SKM-1 treated with dmso at 0.1 percent for 144 hours (cell line): ENCODE measurements around the gene BIK.

ENCODE experiments used
- DNase-seq: peaks from one replicate; lab custom pipeline; 2025; ENCODE audit not compliant: unreplicated experiment; lab: John Stamatoyannopoulos, UW

BIK gene

DNA sequence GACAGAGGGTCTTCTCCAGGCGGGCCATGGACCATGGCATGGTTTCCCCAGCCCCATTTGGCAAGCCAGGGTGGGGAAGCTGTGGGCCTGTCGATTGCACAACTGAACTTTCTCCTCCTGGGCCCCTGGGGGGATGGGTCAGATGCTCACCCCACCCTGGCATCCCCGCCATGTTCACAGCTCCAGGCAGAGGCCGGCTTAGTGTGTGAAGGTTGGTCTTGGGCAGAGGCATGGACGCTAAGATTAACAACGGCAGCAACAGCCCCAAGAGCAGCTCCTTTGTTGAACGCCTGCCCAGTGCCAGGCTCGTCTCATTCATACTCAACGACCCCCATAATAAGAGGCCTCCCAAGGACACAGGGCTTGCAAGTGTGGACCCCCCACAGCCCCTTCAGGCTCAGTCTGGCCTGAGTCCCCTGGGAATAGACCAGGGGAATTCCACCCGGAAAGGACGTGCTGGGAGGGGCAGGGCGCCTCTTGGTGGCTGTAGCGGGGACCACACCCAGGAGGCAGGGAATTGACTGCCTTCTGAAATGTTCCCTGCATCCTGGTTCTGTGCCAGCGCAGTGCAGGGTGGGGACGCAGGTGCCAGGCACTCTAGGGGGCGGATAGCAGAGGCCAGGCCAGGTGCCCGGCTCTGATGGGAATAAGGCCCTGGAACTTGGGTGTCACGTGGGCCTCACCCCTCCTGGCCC lies 49.1 kb downstream of the BIK start:
- DNase-seq = no peak

DNA sequence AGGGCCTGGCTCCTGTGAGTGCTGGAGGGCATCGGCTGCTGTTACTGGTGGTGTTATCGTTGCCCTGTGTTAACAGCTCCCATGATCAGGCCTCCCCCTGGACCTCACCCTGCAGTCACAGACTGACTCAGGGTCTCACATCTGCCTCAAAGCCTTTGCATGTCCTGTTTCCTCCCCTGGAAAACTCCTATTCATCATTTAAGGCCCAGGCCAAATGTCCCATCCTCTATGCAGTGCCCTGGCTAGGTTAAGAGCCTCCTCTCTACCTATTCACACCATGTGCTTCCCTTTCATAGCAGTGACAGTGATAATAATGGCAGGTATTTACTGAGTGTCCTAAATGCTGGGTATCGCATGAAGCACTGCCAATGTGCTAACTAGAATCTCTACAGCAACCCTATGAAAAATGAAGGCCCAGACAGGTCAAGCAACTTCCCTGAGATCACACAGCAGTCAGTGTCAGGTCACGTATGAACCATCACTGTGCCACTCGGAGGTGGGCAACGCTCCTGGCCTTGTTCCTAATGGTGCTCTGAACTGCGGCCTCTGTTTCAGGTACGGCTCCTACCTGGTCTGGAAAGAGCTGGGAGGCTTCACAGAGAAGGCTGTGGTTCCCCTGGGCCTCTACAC lies 50.1 kb downstream of the BIK start:
- DNase-seq = no peak

DNA sequence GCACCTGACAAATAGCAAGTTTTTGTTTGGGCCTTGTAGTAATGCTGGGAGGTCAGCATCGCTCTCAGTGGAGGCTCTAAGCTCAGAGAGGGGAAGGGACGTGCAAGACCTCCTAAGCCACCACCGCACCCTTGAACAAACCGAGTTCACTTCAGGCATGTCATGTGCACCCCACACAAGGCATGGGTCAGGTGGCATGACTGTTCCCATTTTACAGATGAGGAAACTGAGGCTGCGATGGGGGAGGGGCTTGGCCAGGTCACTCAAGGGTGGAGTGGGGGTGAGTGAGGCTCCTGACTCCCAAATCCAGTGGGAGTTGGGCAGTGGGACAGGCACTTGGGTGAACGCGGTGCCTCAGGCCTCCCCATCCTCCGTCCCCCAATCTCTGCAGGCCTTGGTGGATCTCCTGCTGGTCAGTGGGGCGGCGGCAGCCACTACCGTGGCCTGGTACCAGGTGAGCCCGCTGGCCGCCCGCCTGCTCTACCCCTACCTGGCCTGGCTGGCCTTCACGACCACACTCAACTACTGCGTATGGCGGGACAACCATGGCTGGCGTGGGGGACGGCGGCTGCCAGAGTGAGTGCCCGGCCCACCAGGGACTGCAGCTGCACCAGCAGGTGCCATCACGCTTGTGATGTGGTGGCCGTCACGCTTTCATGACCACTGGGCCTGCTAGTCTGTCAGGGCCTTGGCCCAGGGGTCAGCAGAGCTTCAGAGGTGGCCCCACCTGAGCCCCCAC lies 52.0 kb downstream of the BIK start:
- no peak for DNase-seq

DNA sequence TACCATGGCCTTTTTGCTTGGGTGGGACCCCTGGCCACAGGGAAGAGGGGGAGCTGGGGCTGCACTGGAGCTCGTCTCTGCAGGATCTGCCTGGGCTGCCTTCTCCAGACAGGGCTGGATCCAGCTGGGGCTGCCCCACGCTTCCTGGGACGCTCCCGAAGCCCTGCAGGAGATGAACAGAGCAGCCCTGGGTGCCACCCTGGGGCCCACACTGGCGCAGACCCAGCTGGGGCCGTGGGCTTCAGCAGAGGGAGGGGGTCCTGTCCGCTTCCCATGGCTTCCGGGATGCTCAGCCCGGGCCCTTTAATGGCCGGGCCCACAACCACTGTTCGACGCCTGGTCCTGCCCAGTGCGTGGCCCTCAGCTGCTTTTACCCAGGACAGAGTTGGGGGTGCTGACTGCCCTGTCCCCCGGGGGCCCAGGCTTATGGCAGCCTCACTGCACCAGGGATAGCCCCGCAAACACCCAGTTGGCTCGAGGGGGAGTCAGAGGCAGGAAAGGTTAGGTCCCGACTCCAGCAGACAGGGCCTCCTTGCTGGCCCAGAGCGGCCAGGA lies 52.8 kb downstream of the BIK start:
- no peak for DNase-seq

DNA sequence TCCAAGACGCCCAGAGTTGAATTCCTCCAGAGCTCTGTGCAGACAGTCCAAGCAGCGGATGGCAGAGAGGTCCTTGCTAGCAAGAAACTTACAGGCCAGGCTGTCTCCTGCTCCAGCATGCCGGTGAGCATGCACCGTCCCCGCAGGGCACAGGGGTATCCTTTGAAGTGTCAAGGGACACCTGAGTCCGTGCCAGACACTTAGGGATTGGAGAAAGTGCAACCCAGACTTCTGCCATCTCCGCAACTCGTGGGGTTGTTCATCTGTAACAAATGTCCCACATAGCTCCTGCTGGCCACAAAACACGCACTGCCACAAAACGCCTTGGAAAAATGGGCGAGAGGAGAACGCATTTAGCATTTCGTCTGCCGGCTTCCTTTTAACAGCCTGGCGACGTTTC lies 54.1 kb downstream of the BIK start:
- DNase-seq = no peak

DNA sequence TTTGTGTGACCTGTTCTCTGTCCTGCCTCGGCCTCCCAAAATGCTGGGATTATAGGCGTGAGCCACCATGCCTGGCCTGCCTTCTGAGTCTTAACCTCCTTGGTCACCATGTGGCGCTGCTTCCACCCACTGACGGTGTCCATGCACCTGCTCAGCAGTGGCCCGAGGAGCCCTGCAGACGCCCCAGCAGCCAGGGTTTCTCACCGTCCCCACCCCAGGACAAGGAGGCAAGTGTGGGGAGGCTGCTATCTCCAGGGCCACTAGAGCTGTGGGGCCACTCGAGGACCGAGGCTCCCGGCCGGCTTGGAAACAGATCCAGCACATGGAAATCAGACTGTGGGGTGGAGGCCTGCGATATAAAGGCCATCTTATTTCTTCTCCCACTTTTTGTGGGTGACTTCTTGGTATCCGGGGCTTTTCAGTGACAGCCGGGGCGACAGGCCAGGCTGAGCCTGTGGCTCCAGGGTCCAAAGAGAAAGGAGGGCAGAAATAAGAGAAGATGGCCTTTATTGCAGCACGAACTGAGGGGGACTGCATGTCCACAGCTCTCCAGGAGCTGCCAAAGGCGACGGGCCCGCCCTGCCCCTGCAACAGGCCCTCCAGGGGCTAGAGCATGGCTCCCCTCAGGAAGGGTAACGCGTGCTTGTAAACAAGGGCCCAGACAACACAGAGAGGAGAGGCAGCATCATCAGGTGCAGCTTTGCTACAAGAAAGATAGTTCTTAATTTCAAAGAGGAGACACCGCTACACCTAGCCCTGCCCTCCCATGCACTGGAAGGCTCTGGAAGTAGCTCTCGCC lies 55.8 kb downstream of the BIK start:
- no peak for DNase-seq

DNA sequence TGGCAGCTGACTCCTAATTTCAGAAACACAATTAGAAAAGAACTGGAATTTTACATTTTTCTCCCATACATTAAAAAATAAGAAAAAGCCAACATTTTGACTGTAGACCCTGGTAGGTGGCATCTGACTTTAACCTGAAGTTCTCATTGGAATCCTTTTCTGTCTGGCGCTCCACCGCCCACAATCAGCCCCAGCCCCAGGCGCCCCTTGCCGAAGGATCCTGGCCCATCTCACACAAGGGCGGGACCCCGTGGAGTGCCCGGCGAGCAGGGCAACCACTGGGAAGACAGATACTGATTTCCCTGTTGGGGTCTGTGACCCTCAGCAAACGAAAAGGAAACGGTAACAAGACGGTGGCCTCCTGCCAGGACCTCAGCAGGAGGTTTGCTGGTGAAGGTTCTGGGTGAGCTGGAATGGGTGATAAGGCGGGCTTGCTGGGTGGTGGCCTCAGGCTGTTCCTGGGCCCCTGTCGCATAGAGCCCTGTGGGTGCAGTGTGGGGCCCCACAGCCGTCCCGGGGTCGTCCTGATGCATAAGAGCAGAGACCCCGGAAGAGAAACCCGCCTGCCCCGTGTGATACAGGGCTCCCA lies 56.5 kb downstream of the BIK start:
- no peak for DNase-seq

DNA sequence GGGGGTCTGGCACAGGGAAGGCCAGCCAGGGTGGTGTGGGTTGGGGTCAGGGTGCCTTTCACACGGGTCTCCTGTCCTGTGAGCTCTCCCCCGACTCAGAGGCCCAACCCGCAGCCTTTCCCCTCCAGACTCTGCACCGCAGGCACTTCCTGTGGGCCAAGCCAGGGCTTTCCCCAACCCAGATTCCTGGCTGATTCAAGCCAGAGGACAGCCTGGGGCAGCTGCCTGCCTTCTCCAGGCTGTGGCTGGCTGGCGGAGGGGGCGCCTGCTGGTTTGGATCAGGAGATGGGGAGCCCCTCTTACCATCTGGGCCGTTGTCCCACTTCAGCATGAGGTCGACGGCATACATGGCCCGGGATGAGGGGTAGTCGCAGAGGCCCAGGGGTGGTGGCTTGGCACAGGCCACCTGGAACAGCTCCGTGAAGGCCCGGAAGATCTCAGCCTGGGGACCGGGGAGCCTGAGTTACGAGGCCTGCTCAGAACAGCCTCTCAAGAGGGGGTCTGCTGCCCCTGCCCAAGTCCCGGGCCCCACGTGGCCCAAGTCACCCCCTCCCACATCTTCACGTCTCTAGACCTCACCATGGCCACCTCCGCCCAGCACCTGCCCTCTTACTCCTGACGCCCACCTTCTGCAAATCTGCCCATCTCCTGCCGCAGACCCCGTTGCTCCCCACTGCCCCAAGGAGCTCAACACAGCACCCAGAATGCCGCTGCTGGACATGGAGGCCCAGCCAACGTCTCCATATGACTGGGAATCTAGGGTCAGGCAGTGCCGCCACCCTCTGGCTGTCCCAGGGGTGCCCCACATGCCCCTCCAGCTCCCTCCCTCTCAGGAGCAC lies 58.1 kb downstream of the BIK start:
- no peak for DNase-seq

DNA sequence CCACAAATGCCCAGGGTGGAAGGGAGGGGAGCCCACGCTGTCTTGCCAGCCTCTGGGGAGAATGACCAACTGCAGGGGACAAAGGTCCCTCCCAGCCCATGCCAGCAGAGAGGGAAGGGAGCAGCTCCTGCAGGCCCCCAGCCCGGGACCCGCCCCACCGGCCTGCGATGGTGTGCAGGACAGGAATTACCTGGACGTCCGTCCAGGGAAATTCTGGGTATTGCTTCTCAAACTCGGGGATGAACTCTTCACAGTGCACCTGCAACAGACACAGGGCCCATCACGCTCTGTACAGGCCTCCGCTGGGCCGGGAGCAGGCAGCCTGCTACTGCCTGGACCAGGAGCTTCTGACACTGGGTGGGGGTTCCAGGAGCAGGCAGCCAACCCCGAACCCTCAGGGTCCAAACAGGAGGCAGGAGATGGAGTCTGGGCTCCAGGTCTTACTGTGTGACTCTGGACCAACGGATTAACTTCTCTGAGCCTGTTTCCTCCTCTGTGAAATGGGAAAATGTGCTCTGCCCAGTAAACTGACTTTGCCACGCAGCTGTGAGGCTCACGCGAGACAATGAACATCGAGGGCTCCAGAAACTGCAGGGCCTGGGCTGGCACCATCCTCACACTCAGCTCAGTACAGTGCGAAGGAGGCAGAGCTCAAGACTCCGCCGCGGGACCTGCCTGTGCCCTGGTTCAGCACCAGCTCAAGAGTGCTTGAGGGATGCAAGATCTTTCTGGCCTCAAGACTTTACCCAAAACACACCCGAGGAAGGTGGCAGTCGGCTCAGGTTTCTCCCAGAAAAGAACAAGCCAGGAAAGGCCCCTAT lies 59.0 kb downstream of the BIK start:
- no peak for DNase-seq

DNA sequence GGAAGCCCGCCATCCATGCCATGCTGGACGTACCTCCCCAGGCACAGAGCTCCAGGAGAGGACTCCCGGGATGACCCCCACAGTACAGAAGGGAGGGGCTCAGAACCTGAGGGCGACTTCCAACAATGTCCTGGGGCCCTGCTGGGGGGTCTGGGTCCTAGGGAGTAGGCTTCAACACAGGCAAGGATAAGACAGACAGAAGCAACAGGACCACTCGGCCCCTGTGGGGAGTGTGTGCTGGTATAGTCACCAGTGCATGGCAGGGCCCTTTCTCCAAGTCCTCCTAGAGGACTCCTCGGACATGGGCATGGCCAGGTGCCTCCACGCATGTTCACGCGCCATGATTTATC lies 59.6 kb downstream of the BIK start:
- DNase-seq = no peak

DNA sequence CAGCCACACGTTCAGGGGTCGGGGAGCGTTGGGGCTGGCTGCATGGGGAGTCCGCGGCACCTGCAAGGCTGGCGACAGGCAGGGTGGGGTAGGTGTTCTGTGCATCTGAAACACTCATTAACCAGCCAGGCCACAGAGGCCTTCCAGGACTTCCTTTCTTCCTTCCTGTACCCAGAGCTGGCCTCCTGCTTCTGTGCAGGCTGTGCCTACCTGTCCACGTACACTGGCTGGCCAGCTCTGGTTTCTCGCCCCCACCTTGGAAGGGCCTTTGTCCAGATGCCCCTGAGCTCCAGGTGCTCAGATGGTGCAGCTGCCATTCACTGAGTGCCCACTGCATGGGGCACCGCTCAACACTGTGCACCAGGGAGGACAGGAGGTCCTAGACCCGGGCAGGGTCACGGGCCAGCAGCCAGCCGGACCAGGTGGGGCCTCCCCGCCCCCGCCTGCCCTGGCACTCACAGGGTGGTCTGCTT lies 60.5 kb downstream of the BIK start:
- DNase-seq = no peak

DNA sequence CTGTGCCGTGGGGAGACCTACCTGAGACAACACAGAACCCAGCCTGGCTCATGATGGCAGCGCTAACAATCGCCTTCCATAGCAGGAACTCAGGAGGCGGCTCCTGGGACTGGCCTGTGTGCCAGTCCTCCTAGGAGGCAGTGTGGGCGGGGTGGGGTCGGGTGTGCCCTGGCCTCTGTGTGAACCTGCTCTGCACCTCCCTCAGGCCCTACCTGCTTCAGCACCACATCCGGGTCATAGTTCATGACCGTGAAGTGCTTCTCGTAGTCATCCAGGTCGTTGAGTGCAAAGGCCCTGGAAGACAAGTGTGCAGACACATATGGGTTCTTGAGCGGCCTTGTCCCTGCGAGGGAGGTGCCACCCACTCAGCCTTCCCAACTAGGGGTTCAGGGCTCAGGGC lies 61.1 kb downstream of the BIK start:
- DNase-seq = no peak

DNA sequence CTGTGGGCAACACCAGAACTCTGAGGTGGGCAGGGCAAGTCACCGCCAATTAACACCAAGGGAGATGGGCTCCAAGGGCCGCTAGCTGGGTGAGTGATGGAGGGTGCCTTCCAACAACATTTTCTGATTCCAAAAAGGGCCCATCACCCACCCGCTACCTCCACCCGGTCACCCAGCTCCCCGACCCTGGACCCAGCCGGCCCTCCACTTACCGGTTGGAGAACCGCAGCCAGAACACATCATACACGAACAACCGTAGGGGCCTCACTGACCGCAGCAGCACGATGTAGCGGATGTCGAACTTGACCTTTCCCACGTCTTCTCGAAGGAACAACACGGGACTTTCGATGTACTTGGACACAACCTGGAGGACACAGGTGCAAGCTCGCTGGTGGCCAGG lies 61.6 kb downstream of the BIK start:
- no peak for DNase-seq

DNA sequence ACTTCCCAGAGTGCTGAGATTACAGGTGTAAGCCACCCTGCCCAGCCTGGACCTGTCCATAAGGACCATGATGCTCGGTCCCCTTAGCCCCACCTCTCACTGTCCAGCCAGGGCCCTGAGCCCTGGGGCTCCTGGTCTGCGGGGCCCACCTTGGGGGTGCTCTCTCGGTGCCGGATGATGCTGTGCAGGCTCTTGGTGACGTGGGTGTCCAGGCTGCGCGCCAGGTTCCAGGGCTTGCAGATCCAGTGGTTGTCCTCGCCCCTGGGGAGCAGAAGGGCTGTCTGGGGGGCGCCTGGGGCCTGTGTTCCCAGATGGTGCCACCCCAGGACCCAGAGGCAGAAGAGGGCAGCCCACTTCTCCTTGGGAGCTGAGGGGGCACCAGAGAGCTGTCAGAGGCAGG lies 63.0 kb downstream of the BIK start:
- no peak for DNase-seq

DNA sequence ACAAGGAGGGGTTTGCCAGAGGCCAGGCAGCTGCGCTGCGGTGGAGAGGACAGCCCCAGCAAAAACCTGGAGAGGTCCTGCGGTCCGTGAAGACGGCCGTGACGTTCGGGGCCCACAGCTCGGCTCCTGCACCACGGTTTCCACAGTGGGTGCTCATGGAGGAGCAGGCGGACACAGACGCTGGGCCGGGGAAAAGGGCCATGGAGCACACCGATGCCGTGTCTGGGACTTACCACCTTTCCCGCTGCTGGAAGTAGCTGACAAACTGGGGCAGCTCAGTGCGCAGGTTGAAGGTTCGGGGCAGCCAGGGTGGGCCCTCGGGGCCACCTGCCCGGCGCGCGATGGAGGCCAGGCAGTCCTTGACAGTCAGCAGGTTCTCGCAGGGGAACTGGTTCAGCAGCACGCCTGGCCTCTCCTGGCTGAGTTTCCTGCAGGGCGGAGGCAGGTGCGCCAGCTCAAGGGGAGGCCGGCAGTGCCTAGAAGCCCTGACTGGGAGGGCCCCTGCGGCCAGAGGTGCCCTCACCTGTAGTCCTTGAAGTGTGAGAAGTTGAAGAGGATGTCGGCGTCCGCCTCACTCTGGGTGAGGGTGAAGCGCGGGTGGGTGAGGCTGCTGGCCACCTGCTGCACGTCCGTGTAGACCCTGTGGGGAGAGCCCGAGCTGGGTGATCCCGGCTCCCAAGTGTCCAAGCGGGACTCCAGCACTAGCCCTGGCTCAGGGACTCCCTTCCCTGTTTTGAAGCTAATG lies 63.6 kb downstream of the BIK start:
- DNase-seq = no peak

DNA sequence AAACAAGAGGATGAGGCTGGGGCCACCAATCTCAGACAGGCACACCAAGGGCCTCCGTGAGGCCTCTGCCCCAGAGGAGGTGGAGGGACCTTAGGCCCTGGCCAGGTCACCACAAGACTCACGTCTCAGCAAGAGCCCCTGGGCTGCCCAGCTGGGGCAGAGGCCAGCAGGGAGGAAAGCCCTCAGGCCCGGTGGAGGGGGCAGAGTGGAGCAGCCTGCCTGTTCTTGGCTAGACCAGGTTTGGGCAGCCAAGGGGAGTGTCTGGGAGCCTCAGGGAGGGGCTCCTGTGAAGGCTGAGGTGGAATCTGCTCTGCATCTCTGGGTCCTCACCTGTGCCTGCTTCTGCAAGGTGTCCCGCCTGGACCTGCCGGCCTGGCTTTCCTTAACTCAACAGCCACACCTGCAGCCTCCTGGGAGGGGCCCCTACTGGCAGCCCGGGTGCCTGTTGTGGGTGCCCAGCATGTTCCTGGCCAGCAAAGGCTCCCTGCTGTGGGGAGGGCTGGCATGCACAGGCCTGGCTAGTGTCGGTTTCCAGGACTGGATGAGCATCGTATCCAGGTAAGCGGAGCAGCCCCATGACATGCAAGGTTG lies 64.5 kb downstream of the BIK start:
- DNase-seq = no peak

DNA sequence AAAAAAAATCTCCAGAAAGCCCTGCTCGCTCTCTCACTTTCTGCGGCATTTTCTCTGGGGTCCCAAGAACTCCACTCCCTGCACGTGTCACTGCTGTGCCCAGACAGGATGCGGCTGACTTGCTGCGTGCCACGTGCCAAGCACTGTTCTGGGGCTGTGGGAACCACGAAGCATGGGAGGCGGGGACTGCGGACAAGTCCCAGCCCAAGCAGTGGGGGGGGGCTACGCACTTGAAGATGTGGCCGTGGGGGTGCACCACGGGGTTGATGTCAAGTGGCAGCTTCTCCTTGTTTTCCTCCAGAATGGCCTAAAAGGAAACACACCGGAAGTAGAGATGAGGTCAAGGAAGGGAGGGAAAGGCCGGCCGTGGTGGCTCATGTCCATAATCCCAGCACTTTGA lies 65.5 kb downstream of the BIK start:
- DNase-seq = no peak

DNA sequence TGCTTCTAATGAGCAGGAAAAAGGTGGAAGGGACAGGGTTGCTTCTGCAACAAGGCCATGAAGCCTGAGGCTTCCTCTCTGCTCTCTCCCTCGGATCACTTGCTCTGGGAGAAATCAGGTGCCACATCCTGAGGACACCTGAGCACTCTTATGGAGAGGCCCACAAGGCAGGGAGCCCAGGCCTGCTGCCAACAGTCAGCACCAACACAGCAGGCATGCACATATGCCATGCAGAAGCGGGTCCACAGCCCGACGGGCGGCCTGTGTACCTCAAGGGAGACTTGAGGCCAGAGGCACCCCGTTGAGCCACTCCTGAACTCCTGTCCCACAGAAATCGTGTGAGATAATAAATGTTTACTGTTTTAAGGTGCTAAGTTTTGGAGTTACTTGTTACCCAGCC lies 66.9 kb downstream of the BIK start:
- DNase-seq = no peak
